ENCODE results near the gene OR1S1. TPM values are rescaled to one million over a fixed set of nuclear protein-coding genes. Genes with fewer than 3 reads are reported as not detected.

Gene OR1S1
- total and polyA plus RNA-seq, 2 donors (not counting 3 experiments of a cell fraction or from before 2014, with no cell fraction given), result not detected

DNA sequence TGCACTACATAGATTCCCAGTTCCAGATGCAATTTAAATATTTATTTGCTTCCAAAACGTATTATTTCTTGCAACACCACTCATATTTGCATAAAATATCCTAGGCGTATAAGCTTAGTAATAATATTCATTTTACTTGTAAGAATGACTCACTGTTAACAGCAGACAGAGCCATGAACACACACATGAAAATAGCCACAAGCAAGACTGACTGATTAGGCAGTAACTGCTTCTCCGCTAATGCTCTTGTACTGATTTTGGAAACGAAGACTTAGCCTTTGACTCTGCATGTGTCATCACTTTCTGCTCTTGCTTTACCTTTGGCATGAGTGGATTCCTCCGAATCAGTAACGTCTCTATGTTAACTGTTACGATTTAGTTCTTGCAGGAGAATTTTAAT, 10.2 kb downstream of the OR1S1 start:
- no peaks in the 10 kb centered on the region for H3K79me2 ChIP-seq (ENCODE audit: control insufficient read depth, insufficient read depth, low read length)
- no peak overlapping the region for H3K4me3 ChIP-seq (replicated peaks in 1 of 3; ENCODE audit: insufficient read depth in 1 of 3, low read depth in 1 of 3, low read length in 3 of 3)
- CTCF ChIA-PET, result interaction anchor here (0.8 kb wide), 1 partner anchor 21 kb away, joined by 3 read pairs; no protein-coding TSS in a partner anchor
- FAIRE-seq (no peak), DNase-seq (ENCODE audit: low read depth, low spot score) (no peak)
- dilution Hi-C loops (cut with MboI; ENCODE audit: extremely low pct_ligation_motif_present, low sequenced_read_pairs) (no loop called here), intact Hi-C loops (cut with micrococcal nuclease) (no loop called here)
- H3K4me2 ChIP-seq (ENCODE audit: insufficient read depth, low read length), result no peak overlapping the region
- no peaks in the 10 kb centered on the region for H3K36me3 ChIP-seq (ENCODE audit: control insufficient read depth in 2 of 2, extremely low read depth in 1 of 2, insufficient read depth in 2 of 2, low read length in 2 of 2)
- no peaks in the 10 kb centered on the region for H3K9me3 ChIP-seq (replicated peaks; ENCODE audit: control insufficient read depth, insufficient read depth, low read length)
- no peak overlapping the region for H2AFZ ChIP-seq (ENCODE audit: low read depth, low read length)
- H3K27me3 ChIP-seq (ENCODE audit: control insufficient read depth in 2 of 2, insufficient read depth in 2 of 2, low read length in 2 of 2), result no peaks in the 10 kb centered on the region
- H3K9ac ChIP-seq (replicated peaks; ENCODE audit: extremely low read depth, insufficient read depth, low read length), result no peak overlapping the region
- TF ChIP-seq MYC (IDR thresholded peaks at IDR 0.05; ENCODE audit: low read depth, low read length) (no peak), GATA2 (IDR thresholded peaks at IDR 0.05; ENCODE audit: insufficient read depth, insufficient read length, low read depth, low read length) (no peak), POLR2AphosphoS5 (IDR thresholded peaks at IDR 0.05; ENCODE audit: insufficient read depth, low read depth, low read length) (no peak), POLR2A (IDR thresholded peaks at IDR 0.05; ENCODE audit: low read depth, low read length) (no peak), EZH2 (IDR thresholded peaks at IDR 0.05; ENCODE audit: borderline replicate concordance, low read depth, low read length, severe bottlenecking) (no peak), JUN (IDR thresholded peaks at IDR 0.05; ENCODE audit: borderline replicate concordance, insufficient read depth, insufficient read length, low read depth) (no peak), FOS (IDR thresholded peaks at IDR 0.05; ENCODE audit: borderline replicate concordance, insufficient read depth, low read length) (no peak)
- TF ChIP-seq, protein P1, sequence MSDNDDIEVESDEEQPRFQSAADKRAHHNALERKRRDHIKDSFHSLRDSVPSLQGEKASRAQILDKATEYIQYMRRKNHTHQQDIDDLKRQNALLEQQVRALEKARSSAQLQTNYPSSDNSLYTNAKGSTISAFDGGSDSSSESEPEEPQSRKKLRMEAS (IDR thresholded peaks at IDR 0.05; ENCODE audit: insufficient read depth, insufficient read length), result no peak
- TF ChIP-seq, protein P2, sequence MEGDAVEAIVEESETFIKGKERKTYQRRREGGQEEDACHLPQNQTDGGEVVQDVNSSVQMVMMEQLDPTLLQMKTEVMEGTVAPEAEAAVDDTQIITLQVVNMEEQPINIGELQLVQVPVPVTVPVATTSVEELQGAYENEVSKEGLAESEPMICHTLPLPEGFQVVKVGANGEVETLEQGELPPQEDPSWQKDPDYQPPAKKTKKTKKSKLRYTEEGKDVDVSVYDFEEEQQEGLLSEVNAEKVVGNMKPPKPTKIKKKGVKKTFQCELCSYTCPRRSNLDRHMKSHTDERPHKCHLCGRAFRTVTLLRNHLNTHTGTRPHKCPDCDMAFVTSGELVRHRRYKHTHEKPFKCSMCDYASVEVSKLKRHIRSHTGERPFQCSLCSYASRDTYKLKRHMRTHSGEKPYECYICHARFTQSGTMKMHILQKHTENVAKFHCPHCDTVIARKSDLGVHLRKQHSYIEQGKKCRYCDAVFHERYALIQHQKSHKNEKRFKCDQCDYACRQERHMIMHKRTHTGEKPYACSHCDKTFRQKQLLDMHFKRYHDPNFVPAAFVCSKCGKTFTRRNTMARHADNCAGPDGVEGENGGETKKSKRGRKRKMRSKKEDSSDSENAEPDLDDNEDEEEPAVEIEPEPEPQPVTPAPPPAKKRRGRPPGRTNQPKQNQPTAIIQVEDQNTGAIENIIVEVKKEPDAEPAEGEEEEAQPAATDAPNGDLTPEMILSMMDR (IDR thresholded peaks at IDR 0.05; ENCODE audit: extremely low read depth in 1 of 2, insufficient read depth in 1 of 2, low read depth in 1 of 2, low read length in 2 of 2), result no peak
- H3K4me1 ChIP-seq (ENCODE audit: control insufficient read depth, extremely low read depth, insufficient read depth, low read length), result no peaks in the 10 kb centered on the region
- no TSS peak for BruUV-seq (replicated peaks)
- no peaks in the 10 kb centered on the region for H3K9me1 ChIP-seq (replicated peaks; ENCODE audit: control insufficient read depth, extremely low read depth, insufficient read depth, low read length)
- H3K27ac ChIP-seq (ENCODE audit: insufficient read depth, low read depth, low read length), result no peak overlapping the region
- no peaks in the 10 kb centered on the region for H4K20me1 ChIP-seq (replicated peaks; ENCODE audit: control insufficient read depth, extremely low read depth, insufficient read depth, low read length)
- POLR2A ChIA-PET, result no interaction called here

All from endothelial cell of umbilical vein (primary cell).